Superior temporal gyrus (tissue), 1 donor: Measurements from ENCODE around the gene PTTG1IP2.
A peak's percentile ranks its signal among the peaks of the same experiment; 100 is the strongest.
"Not testable (repeated sequence)": the region's sequence is repeated elsewhere in the genome, so short reads cannot be mapped to it uniquely, and the experiment has no call there.

Experiments used
- DNase-seq: peaks from one replicate; pipeline ENCODE4 v3.0.0-alpha.2; 2016; ENCODE audit errors: extremely low spot score

PTTG1IP2 gene

GRCh38 chr7:90469554-90469953 lies at the start of gene PTTG1IP2:
TSS of gene PTTG1IP2 (plus strand) at chr7:90469639. CDS start at chr7:90469787, 148 bp downstream.
- no peak for DNase-seq

DNA sequence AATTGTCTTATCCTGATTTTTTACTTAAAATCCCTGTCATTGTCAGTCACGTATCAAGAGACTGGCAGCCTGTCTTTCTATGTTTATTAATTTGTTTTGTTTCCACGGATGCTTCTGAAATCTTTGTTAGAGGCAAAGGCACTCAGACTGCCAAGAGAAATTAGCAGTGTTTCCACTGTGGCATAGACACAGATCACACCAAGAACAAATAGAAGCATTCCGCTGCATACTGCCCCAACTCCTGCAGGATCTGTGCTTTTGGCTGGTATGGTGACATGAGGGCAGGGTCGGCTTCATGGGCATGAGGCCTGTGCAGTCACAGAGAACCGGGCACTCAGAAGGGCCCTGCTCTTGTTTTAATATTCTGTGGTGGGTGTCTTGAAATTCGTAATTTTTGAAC lies 47.8 kb upstream of the PTTG1IP2 start:
- DNase-seq: no peak

DNA sequence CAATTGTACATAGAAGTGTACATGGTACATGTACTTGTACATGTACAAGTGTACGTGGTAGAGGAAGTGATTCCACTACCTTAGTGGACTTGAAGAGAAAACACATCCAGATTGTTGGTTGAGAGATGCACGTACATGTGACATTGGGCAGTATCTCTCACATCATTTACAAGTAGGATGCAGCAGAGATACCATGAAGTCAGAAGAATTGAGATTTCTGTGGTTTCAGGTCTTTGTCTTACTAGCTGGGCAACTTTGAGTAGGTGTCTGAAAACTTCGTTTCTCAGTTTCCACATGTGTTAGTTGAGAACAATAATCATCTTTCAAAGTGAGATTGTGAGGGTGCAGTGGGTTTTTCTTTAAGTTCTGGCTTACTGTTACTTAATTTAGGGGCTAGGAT lies 44.7 kb upstream of the PTTG1IP2 start:
- no peak for DNase-seq

- peak; percentile 6 for DNase-seq
These were observed 44.1 kb upstream of the PTTG1IP2 start for GRCh38 chr7:90425376-90425775.

GRCh38 chr7:90430614-90431460 lies 38.6 kb upstream of the PTTG1IP2 start:
- DNase-seq: no peak

GRCh38 chr7:90432752-90433151 lies 36.7 kb upstream of the PTTG1IP2 start:
- DNase-seq: no peak

GRCh38 chr7:90433221-90433620 lies 36.2 kb upstream of the PTTG1IP2 start:
- DNase-seq: no peak

GRCh38 chr7:90445633-90446032 lies 23.8 kb upstream of the PTTG1IP2 start:
- DNase-seq: no peak

DNA sequence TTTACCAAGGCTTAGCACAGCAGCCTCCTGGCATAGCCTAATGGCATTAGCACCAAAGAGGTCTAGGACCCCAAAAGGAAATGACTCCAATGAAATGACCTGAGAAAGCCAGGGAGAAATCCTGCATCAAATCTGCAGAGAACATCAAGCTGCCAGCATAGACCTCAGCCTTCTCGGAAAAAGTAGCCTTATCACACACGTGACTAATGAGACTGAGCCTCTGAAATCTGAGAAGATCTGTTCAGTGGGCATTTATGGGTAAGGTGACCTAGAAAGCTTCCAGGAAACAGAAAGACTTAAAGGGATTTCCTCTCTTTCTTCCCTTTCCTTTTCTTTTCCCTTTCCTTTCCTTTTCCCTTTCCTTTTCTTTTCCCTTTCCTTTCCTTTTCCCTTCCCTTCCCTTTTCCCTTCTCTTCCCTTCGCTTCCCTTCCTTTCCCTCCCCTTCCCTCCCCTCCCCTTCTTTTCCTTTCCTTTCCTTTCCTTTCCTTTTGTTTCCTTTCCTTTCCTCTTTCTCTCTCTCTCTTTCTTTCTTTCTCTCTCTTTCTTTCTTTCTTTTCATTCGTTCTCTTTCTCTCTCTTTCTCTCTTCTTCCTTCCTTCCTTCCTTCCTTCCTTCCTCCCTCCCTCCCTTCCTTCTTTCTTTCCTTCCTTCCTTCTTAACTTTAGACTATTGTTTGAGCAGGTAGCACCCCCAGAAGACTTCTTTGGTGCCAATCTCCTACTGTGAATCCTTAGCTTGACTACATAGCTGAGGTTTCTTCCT lies 23.1 kb upstream of the PTTG1IP2 start:
- DNase-seq: no peak

- no peak for DNase-seq
These were observed 16.1 kb upstream of the PTTG1IP2 start for GRCh38 chr7:90453259-90453891.

DNA sequence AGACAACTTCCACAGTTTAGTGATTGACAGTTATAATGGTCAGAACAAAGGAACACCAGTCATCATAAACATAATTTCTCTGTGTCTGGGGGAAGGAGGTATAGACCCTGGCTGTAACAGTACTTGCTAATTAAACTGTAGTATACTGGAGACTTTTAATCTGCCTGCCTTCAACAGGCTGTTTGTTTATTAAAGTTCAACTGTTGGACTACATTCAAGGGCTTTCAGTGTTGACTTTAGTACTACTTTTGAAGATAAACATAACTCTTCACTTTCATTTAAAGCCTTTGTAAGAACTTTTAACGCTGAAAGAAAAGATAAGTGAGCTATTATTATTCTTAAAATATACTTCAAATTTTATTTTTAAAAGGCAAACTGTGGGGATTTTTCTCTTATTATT lies 15.5 kb upstream of the PTTG1IP2 start:
- DNase-seq: no peak

DNA sequence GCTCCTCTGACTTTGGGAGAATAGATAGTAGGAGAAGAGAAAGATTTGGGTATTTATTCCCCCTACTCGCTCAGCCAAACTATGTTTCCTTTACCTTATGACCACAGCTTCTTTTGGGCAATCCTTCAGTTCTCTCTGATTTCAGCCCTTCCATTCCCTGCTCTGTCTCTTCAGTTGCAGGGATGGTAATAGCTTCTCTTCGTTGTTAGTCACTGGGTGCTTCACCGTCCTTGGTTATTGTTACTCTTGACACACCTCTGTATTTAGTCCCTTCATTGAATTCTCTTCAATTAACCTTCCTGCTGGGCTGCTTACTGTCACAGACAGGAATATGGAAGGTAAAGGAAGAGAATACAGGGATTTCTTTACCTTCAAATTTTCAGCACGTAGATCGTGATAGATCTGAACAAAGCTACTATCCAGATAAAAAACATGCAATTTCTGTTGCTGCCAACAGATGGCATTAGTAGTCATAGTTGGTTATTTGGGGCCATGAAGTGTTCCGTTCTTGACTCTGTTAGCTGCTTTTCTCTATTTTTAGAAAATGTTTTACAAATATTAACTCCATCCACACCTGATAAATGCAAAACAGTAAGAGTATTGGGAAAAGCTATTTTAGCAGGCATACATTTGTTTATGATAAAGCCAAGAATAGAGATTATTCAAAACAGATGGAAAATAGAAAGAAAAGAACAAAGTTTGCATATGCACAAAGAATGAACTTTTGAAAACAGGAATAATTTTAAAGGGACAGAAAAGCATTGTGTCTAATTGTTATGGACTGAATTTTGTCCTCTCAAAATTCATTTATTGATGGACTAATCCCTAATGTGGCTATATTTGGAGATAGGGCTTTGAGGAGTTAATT lies 14.0 kb upstream of the PTTG1IP2 start:
- peak; percentile 88 for DNase-seq

DNA sequence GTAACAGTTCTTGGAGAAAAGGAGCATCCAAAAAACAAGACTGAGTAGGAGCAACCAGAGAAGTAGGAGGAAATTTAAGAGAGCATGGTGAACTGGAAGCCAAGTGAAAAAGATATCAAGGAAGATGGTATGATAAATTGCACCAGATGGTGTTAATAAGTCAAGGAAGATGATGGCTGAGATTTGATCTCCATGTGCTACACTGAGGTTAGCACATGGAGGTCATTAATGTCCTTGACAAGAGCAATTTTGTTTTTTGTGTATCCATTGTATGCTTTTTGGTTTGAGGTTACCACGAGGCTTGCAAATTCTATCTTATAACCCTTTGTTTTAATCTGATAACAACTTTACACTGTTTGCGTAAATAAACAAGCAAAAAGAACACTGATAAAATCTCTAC lies 11.3 kb upstream of the PTTG1IP2 start:
- DNase-seq: no peak

DNA sequence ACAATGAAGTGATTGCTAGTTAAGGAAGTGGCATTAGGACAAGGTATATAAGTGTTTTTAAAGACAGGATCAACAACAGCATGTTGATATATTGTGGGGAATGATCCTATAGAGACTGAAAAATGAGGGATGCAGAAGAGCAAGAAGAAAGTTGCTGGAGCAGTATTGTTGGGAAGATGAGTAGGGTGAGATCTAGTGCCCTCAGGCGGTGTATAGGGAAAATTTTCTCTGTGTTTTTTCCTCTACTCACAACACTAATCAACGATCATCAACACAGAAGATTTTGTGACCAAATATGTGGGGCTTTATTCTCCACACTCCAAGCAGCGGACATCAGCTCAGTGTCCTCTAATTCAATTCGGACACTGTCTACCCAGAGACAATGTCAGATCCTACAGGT lies 9.6 kb upstream of the PTTG1IP2 start:
- DNase-seq: no peak

DNA sequence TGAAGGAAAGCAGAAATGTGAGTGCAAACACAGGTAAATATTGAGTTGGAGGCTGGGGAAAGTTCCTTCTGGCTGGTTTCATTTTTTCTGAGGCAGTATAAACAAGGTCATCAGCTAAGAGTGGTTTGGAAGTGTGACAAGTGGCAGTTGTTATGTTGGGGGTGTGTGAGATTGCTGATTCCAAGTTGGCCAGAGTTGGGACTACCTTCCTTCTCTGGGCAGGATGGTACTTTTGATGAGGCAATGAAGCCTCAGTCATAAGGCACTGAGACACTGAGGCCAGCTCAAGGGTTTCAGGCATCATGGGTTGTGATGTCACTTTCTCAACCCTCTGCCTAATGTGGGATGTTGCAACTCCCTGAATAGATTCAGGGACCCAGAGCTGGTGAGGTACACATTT lies 8.2 kb upstream of the PTTG1IP2 start:
- DNase-seq: no peak

DNA sequence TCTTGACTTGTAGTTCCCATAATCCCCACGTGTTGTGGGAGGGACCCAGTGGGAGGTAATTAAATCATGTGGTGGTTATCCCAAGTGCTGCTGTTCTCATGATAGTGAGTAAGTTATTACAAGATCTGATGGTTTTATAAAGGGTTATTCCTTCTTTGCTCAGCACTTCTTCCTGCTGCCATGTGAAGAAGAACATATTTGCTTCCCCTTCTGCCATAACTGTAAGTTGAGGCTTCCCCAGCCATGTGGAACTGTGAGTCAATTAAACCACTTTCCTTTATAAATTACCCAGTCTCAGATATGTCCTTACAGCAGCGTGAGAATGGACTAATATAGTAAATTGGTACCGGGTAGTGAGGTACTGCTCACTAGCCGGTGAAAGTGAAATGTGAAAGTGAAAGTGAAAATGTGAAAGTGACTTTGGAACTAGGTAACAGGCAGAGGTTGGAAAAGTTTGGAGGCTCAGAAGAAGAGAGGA lies 6.2 kb upstream of the PTTG1IP2 start:
- not testable (repeated sequence) for DNase-seq

GRCh38 chr7:90465816-90466215 lies 3.6 kb upstream of the PTTG1IP2 start:
- DNase-seq: no peak

- no peak for DNase-seq
These were observed 3.5 kb downstream of the PTTG1IP2 start for GRCh38 chr7:90472805-90473540.

DNA sequence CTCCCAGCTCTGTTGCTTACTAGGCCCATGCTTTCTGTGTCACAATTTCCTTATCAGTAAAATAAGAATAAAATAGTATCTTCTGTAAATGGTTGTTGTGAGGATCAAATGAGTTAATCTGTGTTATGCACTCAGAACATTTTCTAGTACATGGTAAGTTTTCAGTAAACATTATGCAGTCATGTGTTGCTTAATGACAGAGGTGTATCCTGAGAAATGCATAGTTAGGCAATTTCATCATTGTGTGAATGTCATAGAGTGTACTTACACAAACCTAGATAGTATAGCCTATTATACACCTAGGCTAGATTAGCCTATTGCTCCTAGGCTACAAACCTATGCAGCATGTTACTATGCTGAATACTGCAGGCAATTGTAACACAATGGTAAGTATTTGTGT lies 4.4 kb downstream of the PTTG1IP2 start:
- DNase-seq: no peak

DNA sequence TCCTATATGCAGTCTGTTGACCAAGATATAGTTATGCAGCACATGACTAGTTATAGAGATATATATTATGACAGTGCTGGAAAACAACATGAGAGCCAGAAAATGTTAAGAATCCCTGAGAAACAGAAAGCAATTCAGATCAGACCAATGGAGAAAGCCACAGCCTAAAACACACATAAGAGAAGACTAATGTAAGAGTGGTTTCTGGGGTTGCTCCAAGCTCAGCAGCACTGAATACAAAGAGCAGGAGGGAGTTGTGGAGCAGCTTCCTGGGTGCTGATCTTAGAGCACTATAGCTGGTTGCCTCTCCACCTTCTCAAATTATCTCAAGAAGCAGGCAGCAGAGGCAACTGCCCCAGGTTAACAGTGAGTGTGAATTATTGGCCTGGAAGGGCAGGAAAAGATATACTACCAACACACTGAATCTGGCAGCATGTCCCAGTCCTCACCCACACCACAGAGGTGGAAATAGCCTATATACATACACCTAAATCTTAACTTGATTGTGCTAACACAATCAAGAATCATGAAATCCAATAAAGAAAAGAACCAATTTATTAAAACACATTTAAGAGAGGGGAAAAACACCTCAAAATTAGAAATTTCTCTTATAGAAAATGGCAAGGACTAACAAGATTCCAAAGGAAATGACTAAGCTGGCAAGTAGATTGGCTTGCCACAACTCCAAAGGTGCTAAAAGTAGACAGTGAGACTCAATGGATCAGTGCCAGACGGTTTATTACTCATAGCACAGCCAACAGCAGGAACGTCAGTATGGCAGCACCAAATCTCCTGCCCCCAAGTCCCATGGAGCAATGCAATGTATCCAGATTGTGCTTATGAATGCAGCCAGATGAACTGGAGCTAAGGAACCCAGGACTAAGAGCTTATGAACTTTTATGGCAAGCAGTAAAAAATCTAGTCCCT lies 5.1 kb downstream of the PTTG1IP2 start:
- DNase-seq: peak; percentile 44
